Measurements from ENCODE around the gene TBC1D2B. TPM values are rescaled to one million over a fixed set of nuclear protein-coding genes. Genes with fewer than 3 reads are reported as not detected.

TBC1D2B gene
- total RNA-seq, 1 experiment from 2014 or later, result 18.3 TPM

- no peak for TF ChIP-seq USF1 (CRISPR knock-in tag; IDR thresholded peaks at IDR 0.05)
These were observed 23.4 kb upstream of the TBC1D2B start (continued) for GRCh38 chr15:78100886-78101285.

GRCh38 chr15:78098131-78098755 lies 20.7 kb upstream of the TBC1D2B start:
- ChIA-PET POLR2A (interaction anchor here (0.6 kb wide), 1 partner anchor 779 kb away, joined by 3 read pairs; no protein-coding TSS in a partner anchor), CTCF (interaction anchor here (1.0 to 4.0 kb wide), 3 partner anchors 11 to 139 kb away, joined by 3 to 35 read pairs (median 6); no protein-coding TSS in a partner anchor)
- Mint-ChIP-seq H3K4me1 (no peaks in the 10 kb centered on the region), H3K27me3 (ENCODE audit: low read depth) (peaks cover 15% of the 10 kb centered on the region), H3K4me3 (no peak overlapping the region), H3K36me3 (no peaks in the 10 kb centered on the region), H3K9me3 (no peaks in the 10 kb centered on the region), H3K27ac (no peak overlapping the region)
- ATAC-seq (no peak), DNase-seq (ENCODE audit: low spot score) (no peak)
- TF ChIP-seq ZNF532 (CRISPR knock-in tag; IDR thresholded peaks at IDR 0.05; ENCODE audit: borderline replicate concordance) (no peak), ESRRA (CRISPR knock-in tag; IDR thresholded peaks at IDR 0.05; ENCODE audit: borderline replicate concordance) (no peak), E2F1 (CRISPR knock-in tag; IDR thresholded peaks at IDR 0.05) (no peak), IRF2 (CRISPR knock-in tag; IDR thresholded peaks at IDR 0.05; ENCODE audit: borderline replicate concordance, low read depth) (no peak), ZNF317 (CRISPR knock-in tag; IDR thresholded peaks at IDR 0.05; ENCODE audit: borderline replicate concordance, low read depth) (no peak)

GRCh38 chr15:78097667-78098066 lies 20.2 kb upstream of the TBC1D2B start:
- peaks cover 19% of the 10 kb centered on the region for H3K27me3 Mint-ChIP-seq (ENCODE audit: low read depth)
- DNase-seq (ENCODE audit: low spot score) (no peak), ATAC-seq (no peak)
- TF ChIP-seq NFYB (CRISPR knock-in tag; conservative IDR thresholded peaks at IDR 0.05; ENCODE audit: low read depth), result no peak
- TF ChIP-seq MLX (CRISPR knock-in tag; IDR thresholded peaks at IDR 0.05), result no peak
- TF ChIP-seq ZSCAN18 (CRISPR knock-in tag; IDR thresholded peaks at IDR 0.05), result no peak
- H3K4me1 Mint-ChIP-seq, result no peaks in the 10 kb centered on the region
- H3K9me3 Mint-ChIP-seq, result no peaks in the 10 kb centered on the region
- no peak overlapping the region for H3K4me3 Mint-ChIP-seq
- no peaks in the 10 kb centered on the region for H3K36me3 Mint-ChIP-seq
- ChIA-PET POLR2A (interaction anchor here (0.6 kb wide), 1 partner anchor 779 kb away, joined by 3 read pairs; no protein-coding TSS in a partner anchor), CTCF (interaction anchor here (1.0 to 4.0 kb wide), 3 partner anchors 11 to 139 kb away, joined by 3 to 35 read pairs (median 6); no protein-coding TSS in a partner anchor)
- no peak overlapping the region for H3K27ac Mint-ChIP-seq

All from WTC11 (cell line).